ENCODE measurements around the gene MYL4. TPM values are rescaled to one million over a fixed set of nuclear protein-coding genes. Genes with fewer than 3 reads are reported as not detected.
A peak's percentile ranks its signal among the peaks of the same experiment; 100 is the strongest.

Gene MYL4
- total RNA-seq, 1 donor: not detected

DNA sequence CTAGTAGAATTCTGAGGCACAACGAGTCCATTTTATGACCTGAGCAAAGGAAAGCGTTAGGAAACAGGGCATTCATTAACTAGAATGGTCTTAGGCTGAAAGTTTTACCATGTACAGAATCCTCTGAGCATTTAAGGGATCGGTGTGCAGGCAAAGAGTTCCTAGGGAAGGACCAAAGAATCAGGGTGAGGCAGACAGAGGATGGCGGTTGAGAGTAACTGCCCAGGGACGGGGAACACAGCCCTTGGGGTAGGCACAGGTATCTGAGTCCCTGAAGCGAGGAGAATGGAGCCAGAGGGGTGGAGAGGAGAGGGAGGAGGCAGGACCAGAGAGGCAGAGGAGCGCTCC lies 30.4 kb downstream of the MYL4 start:
- Histone ChIP-seq H3K4me1 (ENCODE audit: insufficient read depth, low read length) (peaks cover 12% of the 10 kb centered on the region), H3K4me3 (ENCODE audit: low read length) (no peak overlapping the region), H3K9me3 (ENCODE audit: low read depth, low read length) (no peaks in the 10 kb centered on the region), H3K27me3 (ENCODE audit: insufficient read depth, low read length) (no peaks in the 10 kb centered on the region)

DNA sequence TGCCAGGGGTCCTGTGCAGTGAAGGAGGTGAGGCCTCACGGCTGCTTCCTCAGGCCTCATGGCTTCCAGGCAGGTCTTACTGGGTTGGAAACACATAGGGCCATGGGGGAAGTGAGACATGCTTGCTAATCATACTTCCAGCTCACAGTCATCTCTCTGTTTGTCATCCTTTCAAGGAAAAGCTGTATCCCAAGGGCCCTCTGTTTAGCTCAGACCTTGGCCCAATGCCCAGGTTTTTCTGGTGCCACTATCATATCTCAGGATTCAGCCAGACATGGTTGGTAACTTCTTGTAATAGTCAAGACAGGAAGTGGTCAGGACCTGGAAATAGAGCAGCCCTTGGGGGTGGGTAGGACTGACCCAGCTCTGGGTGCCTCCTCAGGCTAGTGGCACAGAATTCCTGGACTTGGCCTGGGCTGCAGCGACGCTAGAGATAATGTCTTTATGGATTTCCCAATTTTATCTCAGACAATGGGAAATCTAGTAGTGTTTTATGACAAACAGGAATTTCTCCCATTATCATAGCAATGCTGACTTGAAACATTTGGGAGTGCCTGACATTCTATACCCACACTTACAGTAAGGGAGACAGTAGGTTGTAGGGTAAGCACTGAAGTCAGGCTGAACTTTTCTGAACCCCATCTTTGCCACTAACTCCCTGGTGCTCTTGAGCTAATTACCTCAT lies 31.0 kb downstream of the MYL4 start:
- H3K9me3 ChIP-seq (ENCODE audit: low read depth, low read length): no peaks in the 10 kb centered on the region
- H3K27me3 ChIP-seq (ENCODE audit: insufficient read depth, low read length): no peaks in the 10 kb centered on the region
- H3K4me3 ChIP-seq (ENCODE audit: low read length): no peak overlapping the region

DNA sequence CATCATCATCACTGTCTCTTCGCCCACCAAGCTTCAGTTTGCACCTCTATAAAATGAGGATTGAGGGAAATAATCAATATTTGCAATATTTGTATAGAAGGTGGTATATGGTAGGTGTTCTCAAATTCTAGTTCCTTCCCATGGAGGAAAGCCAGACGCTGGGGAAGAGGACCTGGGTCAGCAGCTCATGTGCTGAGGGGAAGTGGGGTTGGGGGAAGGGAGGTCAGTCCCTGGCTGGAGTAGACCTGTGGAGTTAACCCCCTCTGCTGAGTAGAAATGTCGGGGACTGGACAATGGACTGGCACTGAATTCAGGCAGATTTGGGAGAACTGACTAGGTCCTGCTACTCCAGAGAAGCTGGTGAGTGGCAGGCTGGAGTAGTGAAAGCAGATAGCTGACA lies 31.7 kb downstream of the MYL4 start:
- no peaks in the 10 kb centered on the region for H3K27me3 ChIP-seq (ENCODE audit: insufficient read depth, low read length)
- H3K4me1 ChIP-seq (ENCODE audit: insufficient read depth, low read length): peaks cover 12% of the 10 kb centered on the region
- no peaks in the 10 kb centered on the region for H3K9me3 ChIP-seq (ENCODE audit: low read depth, low read length)
- H3K4me3 ChIP-seq (ENCODE audit: low read length): no peak overlapping the region

More for the DNA sequence above, 31.0 kb downstream of the MYL4 start:
- peaks cover 12% of the 10 kb centered on the region for H3K4me1 ChIP-seq (ENCODE audit: insufficient read depth, low read length)

DNA sequence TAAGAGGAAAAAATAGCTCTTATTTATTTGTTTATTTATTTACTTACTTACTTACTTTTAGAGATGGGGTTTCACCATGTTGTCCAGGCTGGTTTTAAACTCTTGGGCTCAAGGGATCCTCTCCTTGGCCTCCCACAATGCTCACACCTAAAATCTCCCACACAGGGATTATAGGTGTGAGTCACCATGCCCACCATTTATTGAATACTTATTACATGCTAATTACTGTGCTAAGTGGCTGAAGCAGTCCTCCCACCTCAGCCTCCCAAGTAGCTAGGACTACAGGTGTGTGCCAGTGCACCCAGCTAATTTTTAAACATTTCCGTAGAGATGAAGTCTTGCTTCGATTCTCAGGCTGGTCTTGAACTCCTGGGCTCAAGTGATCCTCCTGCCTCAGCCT lies 33.5 kb downstream of the MYL4 start:
- H3K4me3 ChIP-seq (ENCODE audit: low read length): no peak overlapping the region
- H3K9me3 ChIP-seq (ENCODE audit: low read depth, low read length): no peaks in the 10 kb centered on the region
- H3K27me3 ChIP-seq (ENCODE audit: insufficient read depth, low read length): no peaks in the 10 kb centered on the region
- peaks cover 12% of the 10 kb centered on the region for H3K4me1 ChIP-seq (ENCODE audit: insufficient read depth, low read length)

DNA sequence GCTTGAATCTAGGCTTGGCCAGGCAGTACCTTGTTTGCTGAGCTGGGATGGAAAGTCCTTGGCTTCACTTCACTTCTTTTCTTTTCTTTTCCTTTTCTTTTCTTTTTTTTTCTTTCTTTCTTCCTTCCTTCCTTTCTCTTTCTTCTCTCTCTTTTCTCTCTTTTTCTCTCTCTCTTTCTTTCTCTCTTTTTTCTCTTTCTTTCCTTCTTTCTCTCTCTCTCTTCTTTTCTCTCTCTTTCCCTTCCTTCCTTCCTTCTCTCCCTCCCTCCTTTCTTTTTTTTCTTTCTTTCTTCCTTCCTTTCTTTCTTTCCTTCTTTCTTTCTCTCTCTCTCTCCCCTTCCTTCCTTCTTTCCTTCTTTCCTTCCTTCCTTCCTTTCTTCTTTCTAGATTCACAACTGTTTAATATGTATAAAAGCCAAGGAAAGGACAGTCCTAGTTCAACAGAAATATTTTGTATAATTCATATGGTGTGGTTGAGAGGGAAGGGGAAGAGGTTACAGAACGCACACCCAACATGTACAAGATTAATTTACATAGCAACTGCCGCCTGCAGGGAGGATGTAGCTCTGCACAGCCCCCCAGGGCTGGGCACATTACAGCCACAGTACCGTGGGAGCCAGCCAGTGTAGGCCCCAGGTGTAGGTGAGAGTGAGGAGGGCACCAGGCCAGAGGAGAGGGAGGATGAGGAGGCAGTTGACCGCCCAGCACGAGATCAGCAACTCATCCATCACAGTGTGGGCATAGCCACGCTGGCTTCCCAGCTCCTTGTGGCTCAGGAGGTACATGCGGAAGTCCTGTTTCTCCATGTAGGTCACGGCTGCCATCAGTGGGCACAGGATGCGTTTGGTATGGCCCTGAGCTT lies 34.8 kb downstream of the MYL4 start:
- Histone ChIP-seq H3K27me3 (ENCODE audit: insufficient read depth, low read length) (no peaks in the 10 kb centered on the region), H3K4me1 (ENCODE audit: insufficient read depth, low read length) (peaks cover 12% of the 10 kb centered on the region), H3K9me3 (ENCODE audit: low read depth, low read length) (no peaks in the 10 kb centered on the region)

DNA sequence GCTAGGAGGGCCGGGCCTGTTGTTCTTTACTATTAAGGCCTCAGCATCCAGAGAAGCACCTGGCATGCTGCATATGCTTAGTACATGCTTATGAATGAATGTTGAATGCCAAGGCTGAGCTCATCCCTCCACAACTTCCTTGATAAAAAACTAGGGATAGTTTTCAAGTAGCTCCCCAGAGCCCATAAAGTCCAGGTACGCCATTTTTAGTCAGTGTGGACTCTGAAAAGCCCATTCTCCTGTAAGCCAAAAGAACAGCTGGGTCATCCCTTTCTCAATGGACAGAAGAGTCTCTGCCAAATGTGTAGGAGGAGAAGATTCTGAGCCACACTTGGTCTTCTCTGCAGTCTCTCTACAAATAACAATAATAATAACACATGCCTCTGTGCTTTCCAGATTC lies 35.5 kb downstream of the MYL4 start:
- no peak overlapping the region for H3K4me3 ChIP-seq (ENCODE audit: low read length)
- no peaks in the 10 kb centered on the region for H3K9me3 ChIP-seq (ENCODE audit: low read depth, low read length)

More for the DNA sequence above, 34.8 kb downstream of the MYL4 start:
- no peak overlapping the region for H3K4me3 ChIP-seq (ENCODE audit: low read length)

DNA sequence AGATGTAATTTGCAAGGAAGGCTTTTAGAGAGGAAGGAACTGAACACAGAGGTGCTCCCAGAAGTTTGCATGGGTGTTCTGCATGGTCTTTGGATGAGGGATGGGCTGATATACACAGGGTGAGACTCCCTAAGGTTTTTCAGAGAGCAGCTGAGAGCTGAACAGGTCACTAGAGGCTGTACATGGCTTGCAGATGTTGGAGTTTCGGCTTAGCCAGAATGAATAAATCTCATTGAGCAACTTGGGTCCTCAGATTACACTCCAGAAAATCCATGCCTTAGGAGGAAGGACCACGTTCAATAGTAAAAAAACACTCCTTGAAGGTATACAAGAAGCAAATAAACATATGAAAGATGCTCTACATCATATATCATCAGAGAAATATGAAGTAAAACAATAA lies 37.0 kb downstream of the MYL4 start:
- no peak overlapping the region for H3K4me3 ChIP-seq (ENCODE audit: low read length)
- no peaks in the 10 kb centered on the region for H3K27me3 ChIP-seq (ENCODE audit: insufficient read depth, low read length)
- no peaks in the 10 kb centered on the region for H3K9me3 ChIP-seq (ENCODE audit: low read depth, low read length)
- H3K4me1 ChIP-seq (ENCODE audit: insufficient read depth, low read length): no peaks in the 10 kb centered on the region

More for the DNA sequence above, 35.5 kb downstream of the MYL4 start:
- Histone ChIP-seq H3K4me1 (ENCODE audit: insufficient read depth, low read length) (peaks cover 11% of the 10 kb centered on the region), H3K27me3 (ENCODE audit: insufficient read depth, low read length) (no peaks in the 10 kb centered on the region)

DNA sequence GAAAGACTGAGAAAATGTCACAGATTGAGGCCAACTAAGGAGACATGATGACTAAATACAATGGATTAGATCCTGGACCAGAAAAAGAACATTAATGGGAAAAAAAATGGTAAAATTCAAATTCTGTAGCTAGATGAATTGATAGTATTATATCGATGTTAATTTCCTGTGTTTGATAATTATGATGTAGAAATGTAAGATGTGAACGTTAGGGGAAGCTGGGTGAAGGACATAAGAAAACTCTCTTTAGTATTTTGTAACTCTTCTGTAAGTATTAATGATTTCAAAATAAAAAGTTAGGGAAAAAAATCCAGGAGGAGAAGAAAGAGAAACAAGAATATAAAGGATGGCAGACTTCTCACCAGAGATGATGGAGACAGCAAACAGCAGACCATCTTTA lies 41.7 kb downstream of the MYL4 start:
- H3K9me3 ChIP-seq (ENCODE audit: low read depth, low read length): no peaks in the 10 kb centered on the region
- peaks cover 34% of the 10 kb centered on the region for H3K27me3 ChIP-seq (ENCODE audit: insufficient read depth, low read length)
- H3K4me3 ChIP-seq (ENCODE audit: low read length): no peak overlapping the region
- H3K4me1 ChIP-seq (ENCODE audit: insufficient read depth, low read length): peaks cover 8% of the 10 kb centered on the region

DNA sequence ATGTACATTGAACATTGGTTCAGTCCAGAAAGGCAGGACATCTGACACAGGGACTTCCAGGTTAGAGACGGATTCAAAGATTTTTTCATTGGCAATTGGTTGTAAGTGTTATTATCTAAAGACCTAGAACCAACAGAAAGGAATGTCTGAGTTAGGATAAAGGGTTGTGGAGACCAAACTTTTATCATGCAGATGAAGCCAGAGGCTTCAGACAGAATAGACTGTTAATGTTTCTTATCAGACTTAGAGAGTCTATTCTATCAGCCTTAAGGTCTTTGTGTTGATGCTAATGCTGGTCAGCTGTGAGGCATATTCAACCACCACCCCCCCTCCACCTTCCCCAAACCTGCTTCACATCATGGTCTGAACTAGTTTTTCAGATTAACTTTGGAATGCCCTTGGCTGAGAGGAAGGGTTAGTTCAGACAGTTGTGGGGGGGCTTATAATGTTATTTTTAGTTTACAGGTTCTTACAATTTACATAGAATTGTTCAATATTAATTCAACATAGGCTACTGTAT lies 42.3 kb downstream of the MYL4 start:
- Histone ChIP-seq H3K4me3 (ENCODE audit: low read length) (no peak overlapping the region), H3K27me3 (ENCODE audit: insufficient read depth, low read length) (peaks cover 40% of the 10 kb centered on the region), H3K9me3 (ENCODE audit: low read depth, low read length) (no peaks in the 10 kb centered on the region), H3K4me1 (ENCODE audit: insufficient read depth, low read length) (peaks cover 8% of the 10 kb centered on the region)

DNA sequence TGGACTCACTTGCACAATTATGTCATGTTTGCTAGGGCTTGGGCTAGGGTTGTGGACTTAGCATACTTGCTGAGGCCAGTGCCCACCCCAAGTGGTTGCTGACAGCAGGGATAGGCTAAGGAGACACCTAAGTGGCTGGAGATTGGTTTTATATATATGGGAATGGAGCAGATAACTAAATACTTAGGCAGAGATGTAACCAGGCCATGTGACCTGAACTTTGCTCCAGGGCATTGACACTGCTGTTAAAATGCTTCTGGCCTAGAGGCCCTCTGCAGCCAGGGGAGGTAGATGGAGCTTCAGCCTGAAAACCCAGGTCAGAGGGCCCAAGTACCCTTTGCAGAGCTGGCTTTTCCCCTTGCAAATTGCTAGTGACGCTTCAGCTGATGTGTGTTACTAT lies 43.1 kb downstream of the MYL4 start:
- H3K4me3 ChIP-seq (ENCODE audit: low read length): no peak overlapping the region
- no peaks in the 10 kb centered on the region for H3K9me3 ChIP-seq (ENCODE audit: low read depth, low read length)
- H3K27me3 ChIP-seq (ENCODE audit: insufficient read depth, low read length): peaks cover 47% of the 10 kb centered on the region
- H3K4me1 ChIP-seq (ENCODE audit: insufficient read depth, low read length): peaks cover 8% of the 10 kb centered on the region

DNA sequence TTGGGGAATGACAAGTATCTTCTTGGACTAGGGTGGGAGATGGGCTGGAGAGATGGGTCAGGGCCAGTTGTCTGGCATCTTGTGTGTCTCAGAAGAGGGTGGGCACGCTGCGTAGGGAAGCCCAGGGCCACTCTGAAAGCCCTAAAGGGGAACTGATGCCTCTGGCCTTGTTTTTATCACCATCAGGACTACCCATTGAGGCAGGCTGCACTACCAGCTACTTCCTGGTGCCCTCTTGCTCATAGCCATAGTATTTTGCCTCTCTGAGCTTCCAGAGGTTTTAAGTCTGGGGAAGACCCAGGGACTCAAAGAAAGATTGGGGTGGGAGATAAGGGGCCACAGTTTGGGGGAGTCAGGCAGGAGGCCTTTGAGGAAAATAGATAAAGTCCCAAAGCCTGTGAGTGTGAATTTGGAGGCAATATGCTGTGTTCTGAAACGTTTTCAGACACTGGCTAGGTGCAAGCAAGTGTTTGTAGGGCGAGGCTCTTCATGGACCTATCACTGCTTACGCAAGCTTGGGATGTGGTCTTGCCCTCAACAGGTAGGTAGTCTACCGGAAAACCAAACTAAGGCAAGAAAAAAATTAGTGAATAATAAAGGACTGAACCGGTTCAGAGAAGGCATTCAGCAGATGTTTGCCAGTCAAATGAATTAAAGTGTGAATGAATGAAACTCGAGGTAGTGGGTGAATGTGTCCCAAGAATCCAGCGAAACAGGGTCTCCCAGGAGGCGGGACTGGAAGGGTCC lies 43.8 kb downstream of the MYL4 start:
- peaks cover 8% of the 10 kb centered on the region for H3K4me1 ChIP-seq (ENCODE audit: insufficient read depth, low read length)
- H3K9me3 ChIP-seq (ENCODE audit: low read depth, low read length): no peaks in the 10 kb centered on the region
- H3K4me3 ChIP-seq (ENCODE audit: low read length): no peak overlapping the region
- H3K27me3 ChIP-seq (ENCODE audit: insufficient read depth, low read length): peaks cover 54% of the 10 kb centered on the region

DNA sequence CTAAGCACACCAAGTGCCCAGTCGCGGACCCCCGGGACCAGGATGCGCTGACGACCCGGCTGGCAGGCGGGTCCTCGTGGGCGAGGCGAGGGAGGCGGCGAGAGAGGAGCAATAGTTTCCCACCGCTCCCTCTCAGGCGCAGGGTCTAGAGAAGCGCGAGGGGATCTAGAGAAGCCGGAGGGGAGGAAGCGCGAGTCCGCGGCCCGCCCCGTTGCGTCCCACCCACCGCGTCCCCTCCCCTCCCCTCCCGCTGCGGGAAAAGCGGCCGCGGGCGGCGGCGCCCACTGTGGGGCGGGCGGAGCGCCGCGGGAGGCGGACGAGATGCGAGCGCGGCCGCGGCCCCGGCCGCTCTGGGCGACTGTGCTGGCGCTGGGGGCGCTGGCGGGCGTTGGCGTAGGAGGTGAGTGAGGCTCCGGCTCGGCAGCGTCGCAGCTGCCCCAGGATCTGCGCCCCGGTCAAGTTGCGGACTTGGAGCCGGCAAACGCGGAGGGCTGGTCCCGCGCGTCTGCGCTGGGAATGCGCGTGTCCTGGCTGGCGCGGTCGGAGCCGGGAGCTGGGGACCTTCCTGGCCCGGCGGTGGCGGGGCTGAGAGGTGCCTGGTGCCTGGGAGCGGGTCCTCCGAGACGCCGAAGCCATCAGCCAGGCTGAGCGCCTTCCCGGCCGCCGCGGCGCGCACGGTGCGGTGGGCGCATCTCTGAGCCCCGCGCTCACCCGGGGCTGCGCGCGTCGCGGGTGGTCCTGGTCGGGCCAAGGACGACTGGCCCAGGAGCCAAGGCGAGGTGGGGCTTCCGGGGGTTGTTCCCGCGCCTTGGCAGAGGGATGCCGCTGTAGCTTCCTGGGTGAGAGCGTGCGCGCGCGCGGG lies 44.6 kb downstream of the MYL4 start, which contains the start of gene ITGB3:
TSS of gene ITGB3 (plus strand) at position 287 of the 862 bp plus-strand sequence. CDS start at position 322, 35 bp downstream.
- Histone ChIP-seq H3K9me3 (ENCODE audit: low read depth, low read length) (no peaks in the 10 kb centered on the region), H3K27me3 (ENCODE audit: insufficient read depth, low read length) (peaks cover 61% of the 10 kb centered on the region), H3K4me1 (ENCODE audit: insufficient read depth, low read length) (peaks cover 8% of the 10 kb centered on the region), H3K4me3 (ENCODE audit: low read length) (peak within 1 kb of the TSS; percentile 39)

DNA sequence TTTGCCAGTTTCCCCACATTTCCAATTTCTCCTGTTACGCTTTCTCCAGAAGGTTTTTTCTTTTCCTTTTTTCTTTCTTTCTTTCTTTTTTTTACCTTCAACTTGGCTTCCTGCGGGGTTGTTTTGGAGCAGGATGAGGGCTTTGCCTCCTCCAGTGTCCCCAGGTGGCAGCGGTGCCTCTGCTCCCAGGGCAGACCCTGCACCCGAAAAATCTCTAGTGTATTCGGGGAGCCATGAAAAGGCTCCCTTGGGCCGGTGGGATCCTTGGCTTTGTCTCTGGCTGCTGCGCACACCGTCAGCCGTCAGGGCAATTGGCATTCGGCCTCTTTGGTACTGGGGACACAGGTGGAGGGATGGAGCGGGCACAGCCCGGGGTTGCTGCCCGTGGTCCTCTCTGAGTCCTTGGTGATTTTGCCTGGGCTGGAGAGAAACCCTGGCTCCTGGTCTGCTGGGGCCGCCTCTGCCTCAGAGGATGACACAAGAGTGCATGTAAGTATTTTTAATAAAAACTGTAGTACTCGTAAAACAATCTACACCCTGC lies 45.3 kb downstream of the MYL4 start:
- peak overlapping the region; percentile 39 for H3K4me3 ChIP-seq (ENCODE audit: low read length)
- peaks cover 8% of the 10 kb centered on the region for H3K4me1 ChIP-seq (ENCODE audit: insufficient read depth, low read length)
- H3K9me3 ChIP-seq (ENCODE audit: low read depth, low read length): no peaks in the 10 kb centered on the region
- H3K27me3 ChIP-seq (ENCODE audit: insufficient read depth, low read length): peaks cover 62% of the 10 kb centered on the region

Measured in mononuclear cell (primary cell).